ENCODE results near the gene PDCD1LG2.
"Not testable (repeated sequence)": the region's sequence is repeated elsewhere in the genome, so short reads cannot be mapped to it uniquely, and the experiment has no call there.

Gene PDCD1LG2

GRCh38 chr9:5510360-5510931 is at the start of gene PDCD1LG2:
PDCD1LG2 (plus strand) TSS chr9:5510531; CDS start chr9:5522547, 12,016 bp downstream.
- no peak for DNase-seq (ENCODE audit: low read depth in 2 of 2)

GRCh38 chr9:5464831-5465330 is 45.5 kb upstream of the PDCD1LG2 start:
- DNase-seq (ENCODE audit: low read depth in 2 of 2), result not testable (repeated sequence)

GRCh38 chr9:5466005-5466404 is 44.3 kb upstream of the PDCD1LG2 start:
- DNase-seq (ENCODE audit: low read depth in 2 of 2), result no peak

- DNase-seq (ENCODE audit: low read depth in 2 of 2), result no peak
Observed at GRCh38 chr9:5466766-5467165, 43.6 kb upstream of the PDCD1LG2 start.

GRCh38 chr9:5468850-5469249 is 41.5 kb upstream of the PDCD1LG2 start:
- DNase-seq (ENCODE audit: low read depth in 2 of 2), result no peak

- no peak for DNase-seq (ENCODE audit: low read depth in 2 of 2)
Observed at GRCh38 chr9:5470122-5470521, 40.2 kb upstream of the PDCD1LG2 start.

- DNase-seq (ENCODE audit: low read depth in 2 of 2), result no peak
Observed at GRCh38 chr9:5470816-5471215, 39.5 kb upstream of the PDCD1LG2 start.

- DNase-seq (ENCODE audit: low read depth in 2 of 2), result not testable (repeated sequence)
Observed at GRCh38 chr9:5475611-5476010, 34.7 kb upstream of the PDCD1LG2 start.

- DNase-seq (ENCODE audit: low read depth in 2 of 2), result no peak
Observed at GRCh38 chr9:5478206-5478605, 32.1 kb upstream of the PDCD1LG2 start.

- DNase-seq (ENCODE audit: low read depth in 2 of 2), result no peak
Observed at GRCh38 chr9:5479994-5480694, 30.2 kb upstream of the PDCD1LG2 start.

- DNase-seq (ENCODE audit: low read depth in 2 of 2), result no peak
Observed at GRCh38 chr9:5480919-5481318, 29.4 kb upstream of the PDCD1LG2 start.

- no peak for DNase-seq (ENCODE audit: low read depth in 2 of 2)
Observed at GRCh38 chr9:5481322-5482040, 28.9 kb upstream of the PDCD1LG2 start.

- no peak for DNase-seq (ENCODE audit: low read depth in 2 of 2)
Observed at GRCh38 chr9:5482194-5482593, 28.1 kb upstream of the PDCD1LG2 start.

GRCh38 chr9:5483306-5483705 is 27.0 kb upstream of the PDCD1LG2 start:
- DNase-seq (ENCODE audit: low read depth in 2 of 2), result no peak

- no peak for DNase-seq (ENCODE audit: low read depth in 2 of 2)
Observed at GRCh38 chr9:5485378-5486085, 24.8 kb upstream of the PDCD1LG2 start.

GRCh38 chr9:5486988-5487387 is 23.3 kb upstream of the PDCD1LG2 start:
- no peak for DNase-seq (ENCODE audit: low read depth in 2 of 2)

- no peak for DNase-seq (ENCODE audit: low read depth in 2 of 2)
Observed at GRCh38 chr9:5488221-5489008, 21.9 kb upstream of the PDCD1LG2 start.

GRCh38 chr9:5489630-5490490 is 20.5 kb upstream of the PDCD1LG2 start:
- DNase-seq (ENCODE audit: low read depth in 2 of 2), result no peak

- DNase-seq (ENCODE audit: low read depth in 2 of 2), result no peak
Observed at GRCh38 chr9:5492965-5493678, 17.2 kb upstream of the PDCD1LG2 start.
